PFSK-1 (cell line): ENCODE measurements around the gene SPSB4.

Experiments used
- FOXP2 ChIP-seq: optimal IDR thresholded peaks from 2 replicates; pipeline ENCODE3; 2011; ENCODE audit warnings: borderline replicate concordance, control low read depth, inconsistent platforms; ENCODE audit not compliant: insufficient read depth; ENCODE audit errors: extremely low read length, extremely low read depth
- POLR2AphosphoS5 ChIP-seq: IDR thresholded peaks from 2 replicates; pipeline ENCODE4 v1.6.1; 2012; ENCODE audit warnings: low read depth, mild to moderate bottlenecking, control low read depth, low read length, moderate library complexity
- REST ChIP-seq, 2 experiments: IDR thresholded peaks; 2 replicates each; pipeline versions ENCODE4 v1.6.1 to v1.8.0; 2011 to 2012; ENCODE audit warnings: low read depth in 2 of 2, low read length in 2 of 2, control low read depth in 1 of 2, inconsistent platforms in 1 of 2, mild to moderate bottlenecking in 1 of 2, moderate library complexity in 1 of 2; ENCODE audit not compliant: insufficient read depth in 1 of 2
- SIN3A ChIP-seq: IDR thresholded peaks from 2 replicates; pipeline ENCODE4 v1.6.1; 2012; ENCODE audit warnings: mild to moderate bottlenecking, low read length, moderate library complexity, borderline replicate concordance; ENCODE audit not compliant: insufficient read depth
- TAF1 ChIP-seq: IDR thresholded peaks from 2 replicates; pipeline ENCODE4 v1.6.1; 2012; ENCODE audit warnings: low read length, control low read depth, borderline replicate concordance; ENCODE audit not compliant: insufficient read depth

The SPSB4 gene

DNA sequence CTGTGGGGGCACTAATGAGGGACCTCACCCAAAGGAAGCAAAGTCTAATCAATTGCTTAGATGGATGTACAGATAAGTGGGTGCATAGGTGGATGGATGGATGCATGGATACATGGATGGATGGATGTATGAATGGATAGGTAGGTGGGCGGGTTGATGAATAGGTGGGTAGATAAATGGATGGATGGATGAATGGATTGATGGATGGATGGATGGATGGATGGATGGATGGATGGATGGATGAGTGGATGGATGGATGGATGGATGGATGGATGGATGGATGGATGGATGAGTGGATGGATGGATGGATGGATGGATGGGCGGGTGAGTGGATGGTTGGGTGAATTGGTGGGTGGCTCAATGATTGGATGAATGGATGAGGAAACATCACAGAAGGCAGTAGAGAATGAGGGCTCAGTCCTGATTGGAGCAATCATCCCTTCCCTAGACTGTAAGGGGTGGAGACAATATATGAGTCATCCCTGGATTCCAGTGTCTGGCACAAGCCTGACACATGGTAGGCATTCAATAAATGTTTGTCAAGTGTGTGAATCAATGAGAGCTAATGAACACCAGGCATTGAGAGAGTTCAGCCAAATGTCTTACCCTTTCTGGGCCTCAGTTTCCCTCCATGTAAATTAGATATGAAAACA is 140.1 kb downstream of the SPSB4 start:
- no peak for TF ChIP-seq REST (IDR thresholded peaks at IDR 0.05; ENCODE audit: insufficient read depth in 1 of 2, low read depth in 2 of 2, low read length in 2 of 2)
- no peak for TF ChIP-seq SIN3A

GRCh38 chr3:141192345-141192744 is 141.2 kb downstream of the SPSB4 start:
- TF ChIP-seq REST (IDR thresholded peaks at IDR 0.05; ENCODE audit: insufficient read depth in 1 of 2, low read depth in 2 of 2, low read length in 2 of 2), result no peak
- peak; percentile 31 for TF ChIP-seq FOXP2

DNA sequence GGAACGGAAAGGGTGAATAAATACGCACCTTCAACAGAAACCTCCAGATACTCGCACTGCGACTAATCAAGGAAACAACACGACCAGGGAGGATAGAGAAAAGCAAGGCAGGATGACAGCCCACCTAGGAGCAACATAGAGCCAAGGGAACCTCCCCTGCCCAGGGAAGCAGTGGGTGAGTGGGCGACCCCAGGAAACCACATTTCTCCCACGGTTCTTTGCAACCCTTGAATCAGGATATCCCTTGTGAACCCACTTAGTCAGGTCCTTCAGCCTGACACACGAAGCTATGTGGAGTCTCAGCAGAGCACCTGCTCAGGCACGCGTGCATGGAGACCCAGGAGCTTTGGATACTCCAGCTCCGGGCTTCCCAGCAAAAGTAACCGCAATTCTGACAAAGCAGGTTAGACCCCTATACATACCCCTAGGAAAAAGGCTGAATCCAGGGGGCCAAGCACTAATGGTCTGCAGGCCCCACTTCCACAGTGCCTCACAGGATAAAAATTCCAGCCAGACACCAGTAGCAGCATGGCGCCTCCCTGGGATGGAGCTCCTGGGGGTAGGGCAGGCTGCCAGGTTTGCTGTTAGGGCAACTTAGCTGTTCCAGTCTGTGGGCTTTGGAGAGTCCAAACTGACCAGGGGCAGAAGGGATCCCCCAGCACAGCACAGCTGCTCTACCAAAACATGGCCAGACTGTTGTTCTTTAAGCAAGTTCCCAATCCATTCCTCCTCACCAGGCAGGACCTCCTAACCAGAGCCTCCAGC is 142.1 kb downstream of the SPSB4 start:
- TF ChIP-seq REST (IDR thresholded peaks at IDR 0.05; ENCODE audit: insufficient read depth in 1 of 2, low read depth in 2 of 2, low read length in 2 of 2) (no peak), TAF1 (no peak), POLR2AphosphoS5 (no peak)
